SK-N-SH treated with all-trans-retinoic acid at 6 μM for 48 hours (cell line): ENCODE measurements around the gene FTH1.

Experiments used
- ATAC-seq: fragments of 200-7000 bp; cut with Tn5 transposase; 3 replicates; pipeline ENCODE4 v1.9.1; 2020; ENCODE audit warnings: mild to moderate bottlenecking, moderate library complexity
- ARNTL ChIP-seq: fragments of 450-650 bp; formaldehyde crosslinking; IDR thresholded peaks from 2 replicates; pipeline ENCODE4 v1.5.0; 2020; ENCODE audit warnings: low read depth, mild to moderate bottlenecking, moderate library complexity, borderline replicate concordance
- BACH2 ChIP-seq: fragments of 250-450 bp; sonication (Bioruptor Pico); IDR thresholded peaks from 2 replicates; pipeline ENCODE4 v1.9.0; 2021; ENCODE audit warnings: mild to moderate bottlenecking, borderline replicate concordance
- CSDC2 ChIP-seq: fragments of 250-450 bp; sonication (Bioruptor Pico); IDR thresholded peaks from 2 replicates; pipeline ENCODE4 v1.5.0; 2020; ENCODE audit warnings: mild to moderate bottlenecking, moderate library complexity
- ISL1 ChIP-seq: fragments of 250-450 bp; sonication (Bioruptor Pico); IDR thresholded peaks from 2 replicates; pipeline ENCODE4 v2.1.2; 2022; ENCODE audit warnings: mild to moderate bottlenecking, moderate library complexity
- PATZ1 ChIP-seq: fragments of 250-450 bp; sonication (Bioruptor Pico); IDR thresholded peaks from 2 replicates; pipeline ENCODE4 v1.8.0; 2020; ENCODE audit warnings: mild to moderate bottlenecking, moderate library complexity, borderline replicate concordance
- PPARA ChIP-seq: fragments of 250-450 bp; sonication (Bioruptor Pico); IDR thresholded peaks from 2 replicates; pipeline ENCODE4 v1.5.0; 2020; ENCODE audit warnings: mild to moderate bottlenecking, borderline replicate concordance
- RARB ChIP-seq: fragments of 250-450 bp; sonication (Bioruptor Pico); IDR thresholded peaks from 2 replicates; pipeline ENCODE4 v1.8.0; 2021; ENCODE audit warnings: mild to moderate bottlenecking, moderate library complexity
- SNAI2 ChIP-seq: fragments of 250-450 bp; sonication (Bioruptor Pico); IDR thresholded peaks from 2 replicates; pipeline ENCODE4 v1.5.0; 2020; ENCODE audit warnings: mild to moderate bottlenecking, moderate library complexity
- TCF4 ChIP-seq: fragments of 250-450 bp; sonication (Bioruptor Pico); IDR thresholded peaks from 2 replicates; pipeline ENCODE4 v1.8.0; 2021; ENCODE audit warnings: mild to moderate bottlenecking, moderate library complexity, borderline replicate concordance
- ZC3H10 ChIP-seq: fragments of 250-450 bp; sonication (Bioruptor Pico); IDR thresholded peaks from 2 replicates; pipeline ENCODE4 v1.5.1; 2021; ENCODE audit warnings: mild to moderate bottlenecking, moderate library complexity
- ZNF565 ChIP-seq: fragments of 450-650 bp; formaldehyde crosslinking; conservative IDR thresholded peaks from 2 replicates; pipeline ENCODE4 v1.5.0; 2020; ENCODE audit warnings: low read depth, mild to moderate bottlenecking, moderate library complexity
- ZNF70 ChIP-seq: fragments of 450-650 bp; formaldehyde crosslinking; IDR thresholded peaks from 2 replicates; pipeline ENCODE4 v1.5.0; 2020; ENCODE audit warnings: mild to moderate bottlenecking, moderate library complexity
- ZNF8 ChIP-seq: fragments of 450-650 bp; formaldehyde crosslinking; IDR thresholded peaks from 2 replicates; pipeline ENCODE4 v1.5.0; 2020; ENCODE audit warnings: mild to moderate bottlenecking, moderate library complexity
- TF ChIP-seq, protein P1 (sequence below): fragments of 250-450 bp; sonication (Bioruptor Pico); IDR thresholded peaks from 2 replicates; pipeline ENCODE4 v1.5.1; 2020; ENCODE audit warnings: low read depth, mild to moderate bottlenecking, moderate library complexity
- TF ChIP-seq, protein P2 (sequence below): fragments of 250-450 bp; sonication (Bioruptor Pico); IDR thresholded peaks from 2 replicates; pipeline ENCODE4 v1.5.1; 2021; ENCODE audit warnings: mild to moderate bottlenecking, moderate library complexity
- TF ChIP-seq, protein P3 (sequence below): fragments of 250-450 bp; sonication (Bioruptor Pico); IDR thresholded peaks from 2 replicates; pipeline ENCODE4 v1.5.0; 2020; ENCODE audit warnings: mild to moderate bottlenecking, moderate library complexity
- TF ChIP-seq, protein P4 (sequence below): fragments of 250-450 bp; sonication (Bioruptor Pico); IDR thresholded peaks from 2 replicates; pipeline ENCODE4 v1.8.0; 2021; ENCODE audit warnings: low read depth, mild to moderate bottlenecking, moderate library complexity, borderline replicate concordance

The FTH1 gene

GRCh38 chr11:61999141-61999975, 31.9 kb upstream of the FTH1 start:
- no peak for TF ChIP-seq ARNTL (CRISPR knock-in tag)
- no peak for TF ChIP-seq SNAI2 (CRISPR knock-in tag)
- TF ChIP-seq PATZ1 (CRISPR knock-in tag), result no peak
- no peak for TF ChIP-seq ZNF8 (CRISPR knock-in tag)
- TF ChIP-seq ZC3H10 (CRISPR knock-in tag), result no peak
- TF ChIP-seq, protein P1, sequence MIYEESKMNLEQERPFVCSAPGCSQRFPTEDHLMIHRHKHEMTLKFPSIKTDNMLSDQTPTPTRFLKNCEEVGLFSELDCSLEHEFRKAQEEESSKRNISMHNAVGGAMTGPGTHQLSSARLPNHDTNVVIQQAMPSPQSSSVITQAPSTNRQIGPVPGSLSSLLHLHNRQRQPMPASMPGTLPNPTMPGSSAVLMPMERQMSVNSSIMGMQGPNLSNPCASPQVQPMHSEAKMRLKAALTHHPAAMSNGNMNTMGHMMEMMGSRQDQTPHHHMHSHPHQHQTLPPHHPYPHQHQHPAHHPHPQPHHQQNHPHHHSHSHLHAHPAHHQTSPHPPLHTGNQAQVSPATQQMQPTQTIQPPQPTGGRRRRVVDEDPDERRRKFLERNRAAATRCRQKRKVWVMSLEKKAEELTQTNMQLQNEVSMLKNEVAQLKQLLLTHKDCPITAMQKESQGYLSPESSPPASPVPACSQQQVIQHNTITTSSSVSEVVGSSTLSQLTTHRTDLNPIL (CRISPR knock-in tag), result no peak
- TF ChIP-seq ZNF70 (CRISPR knock-in tag), result no peak
- TF ChIP-seq ZNF565 (CRISPR knock-in tag), result no peak
- no peak for TF ChIP-seq CSDC2 (CRISPR knock-in tag)
- TF ChIP-seq, protein P2, sequence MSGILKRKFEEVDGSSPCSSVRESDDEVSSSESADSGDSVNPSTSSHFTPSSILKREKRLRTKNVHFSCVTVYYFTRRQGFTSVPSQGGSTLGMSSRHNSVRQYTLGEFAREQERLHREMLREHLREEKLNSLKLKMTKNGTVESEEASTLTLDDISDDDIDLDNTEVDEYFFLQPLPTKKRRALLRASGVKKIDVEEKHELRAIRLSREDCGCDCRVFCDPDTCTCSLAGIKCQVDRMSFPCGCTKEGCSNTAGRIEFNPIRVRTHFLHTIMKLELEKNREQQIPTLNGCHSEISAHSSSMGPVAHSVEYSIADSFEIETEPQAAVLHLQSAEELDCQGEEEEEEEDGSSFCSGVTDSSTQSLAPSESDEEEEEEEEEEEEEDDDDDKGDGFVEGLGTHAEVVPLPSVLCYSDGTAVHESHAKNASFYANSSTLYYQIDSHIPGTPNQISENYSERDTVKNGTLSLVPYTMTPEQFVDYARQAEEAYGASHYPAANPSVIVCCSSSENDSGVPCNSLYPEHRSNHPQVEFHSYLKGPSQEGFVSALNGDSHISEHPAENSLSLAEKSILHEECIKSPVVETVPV (CRISPR knock-in tag), result no peak
- TF ChIP-seq, protein P3, sequence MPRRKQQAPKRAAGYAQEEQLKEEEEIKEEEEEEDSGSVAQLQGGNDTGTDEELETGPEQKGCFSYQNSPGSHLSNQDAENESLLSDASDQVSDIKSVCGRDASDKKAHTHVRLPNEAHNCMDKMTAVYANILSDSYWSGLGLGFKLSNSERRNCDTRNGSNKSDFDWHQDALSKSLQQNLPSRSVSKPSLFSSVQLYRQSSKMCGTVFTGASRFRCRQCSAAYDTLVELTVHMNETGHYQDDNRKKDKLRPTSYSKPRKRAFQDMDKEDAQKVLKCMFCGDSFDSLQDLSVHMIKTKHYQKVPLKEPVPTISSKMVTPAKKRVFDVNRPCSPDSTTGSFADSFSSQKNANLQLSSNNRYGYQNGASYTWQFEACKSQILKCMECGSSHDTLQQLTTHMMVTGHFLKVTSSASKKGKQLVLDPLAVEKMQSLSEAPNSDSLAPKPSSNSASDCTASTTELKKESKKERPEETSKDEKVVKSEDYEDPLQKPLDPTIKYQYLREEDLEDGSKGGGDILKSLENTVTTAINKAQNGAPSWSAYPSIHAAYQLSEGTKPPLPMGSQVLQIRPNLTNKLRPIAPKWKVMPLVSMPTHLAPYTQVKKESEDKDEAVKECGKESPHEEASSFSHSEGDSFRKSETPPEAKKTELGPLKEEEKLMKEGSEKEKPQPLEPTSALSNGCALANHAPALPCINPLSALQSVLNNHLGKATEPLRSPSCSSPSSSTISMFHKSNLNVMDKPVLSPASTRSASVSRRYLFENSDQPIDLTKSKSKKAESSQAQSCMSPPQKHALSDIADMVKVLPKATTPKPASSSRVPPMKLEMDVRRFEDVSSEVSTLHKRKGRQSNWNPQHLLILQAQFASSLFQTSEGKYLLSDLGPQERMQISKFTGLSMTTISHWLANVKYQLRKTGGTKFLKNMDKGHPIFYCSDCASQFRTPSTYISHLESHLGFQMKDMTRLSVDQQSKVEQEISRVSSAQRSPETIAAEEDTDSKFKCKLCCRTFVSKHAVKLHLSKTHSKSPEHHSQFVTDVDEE (CRISPR knock-in tag), result no peak
- TF ChIP-seq TCF4 (CRISPR knock-in tag), result no peak
- ATAC-seq, result no peak

DNA sequence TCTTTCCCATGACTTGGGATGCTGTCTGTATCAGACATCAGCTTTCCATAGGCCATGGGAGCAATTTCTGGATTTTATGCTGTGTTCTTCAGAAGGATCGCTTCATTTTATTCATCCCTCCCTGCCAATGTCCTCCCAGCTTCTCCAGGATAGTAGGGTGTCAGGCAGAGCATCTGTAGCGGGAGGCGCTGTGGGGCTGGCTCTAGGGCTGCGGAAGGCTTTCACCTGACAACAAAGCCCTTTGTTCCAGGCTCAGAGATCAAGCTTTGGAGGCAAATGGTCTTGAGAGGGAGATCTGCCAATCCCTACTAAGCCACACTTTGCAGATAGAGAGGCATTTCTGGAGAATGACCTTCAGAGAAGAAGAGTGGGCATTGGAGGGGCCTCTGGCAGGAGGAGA, 29.5 kb upstream of the FTH1 start:
- TF ChIP-seq, protein P3 (CRISPR knock-in tag), result no peak
- TF ChIP-seq PPARA (CRISPR knock-in tag) (no peak), ZNF70 (CRISPR knock-in tag) (no peak), BACH2 (CRISPR knock-in tag) (no peak), SNAI2 (CRISPR knock-in tag) (no peak), RARB (CRISPR knock-in tag) (no peak), TCF4 (CRISPR knock-in tag) (no peak), CSDC2 (CRISPR knock-in tag) (no peak), ISL1 (CRISPR knock-in tag) (no peak), ZC3H10 (CRISPR knock-in tag) (no peak)
- TF ChIP-seq, protein P4, sequence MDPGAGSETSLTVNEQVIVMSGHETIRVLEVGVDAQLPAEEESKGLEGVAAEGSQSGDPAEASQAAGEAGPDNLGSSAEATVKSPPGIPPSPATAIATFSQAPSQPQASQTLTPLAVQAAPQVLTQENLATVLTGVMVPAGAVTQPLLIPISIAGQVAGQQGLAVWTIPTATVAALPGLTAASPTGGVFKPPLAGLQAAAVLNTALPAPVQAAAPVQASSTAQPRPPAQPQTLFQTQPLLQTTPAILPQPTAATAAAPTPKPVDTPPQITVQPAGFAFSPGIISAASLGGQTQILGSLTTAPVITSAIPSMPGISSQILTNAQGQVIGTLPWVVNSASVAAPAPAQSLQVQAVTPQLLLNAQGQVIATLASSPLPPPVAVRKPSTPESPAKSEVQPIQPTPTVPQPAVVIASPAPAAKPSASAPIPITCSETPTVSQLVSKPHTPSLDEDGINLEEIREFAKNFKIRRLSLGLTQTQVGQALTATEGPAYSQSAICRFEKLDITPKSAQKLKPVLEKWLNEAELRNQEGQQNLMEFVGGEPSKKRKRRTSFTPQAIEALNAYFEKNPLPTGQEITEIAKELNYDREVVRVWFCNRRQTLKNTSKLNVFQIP (CRISPR knock-in tag), result no peak
- TF ChIP-seq, all 23 proteins: peak for 0
- ATAC-seq, result no peak
